ENCODE measurements around the gene SAMD9L. TPM values are rescaled to one million over a fixed set of nuclear protein-coding genes. Genes with fewer than 3 reads are reported as not detected.

The SAMD9L gene
- total and polyA plus RNA-seq, 4 donors: 2.2 to 5.2 (median 3.8) TPM

DNA sequence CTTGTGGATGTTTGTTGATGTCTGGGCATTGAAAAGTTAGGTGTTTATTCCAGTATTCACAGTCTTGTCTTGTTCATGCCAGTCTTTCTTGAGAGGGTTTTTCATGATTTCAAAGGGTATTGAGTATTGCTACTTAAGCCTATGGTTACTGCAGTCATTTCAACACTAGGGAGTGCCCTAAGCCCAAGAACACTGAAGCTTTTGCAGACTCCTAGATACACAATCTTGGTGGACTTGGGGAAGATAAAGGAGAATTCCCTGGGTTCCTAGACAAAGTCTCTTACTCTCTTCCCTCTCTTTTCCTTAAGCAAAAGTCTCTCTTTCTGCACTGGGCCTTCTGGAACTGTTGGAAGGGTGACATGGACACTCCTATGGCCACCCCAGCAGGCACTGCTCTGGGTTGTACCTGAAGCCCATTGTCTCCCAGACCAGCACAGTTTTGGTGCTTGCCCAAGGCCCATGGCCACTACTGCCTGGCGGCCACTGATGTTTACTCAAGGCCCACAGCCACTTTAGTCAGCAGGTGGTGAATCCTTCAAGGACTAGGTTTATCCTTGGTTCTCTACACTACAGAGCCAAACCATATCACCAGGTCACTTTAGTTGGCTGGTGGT is 55.3 kb downstream of the SAMD9L start:
- H3K27ac ChIP-seq (ENCODE audit: low read depth in 1 of 2, low read length in 2 of 2): no peak overlapping the region
- H3K4me3 ChIP-seq (ENCODE audit: low read depth in 1 of 3, low read length in 3 of 3): no peak overlapping the region
- WGBS: 66% methylated on average over 1 of the region's 1 CpG
- H3K9me3 ChIP-seq (ENCODE audit: control insufficient read depth in 4 of 4, low read length in 3 of 4): peaks cover 0 to 2% (median 0%) of the 10 kb centered on the region in 4 donors
- H3K9ac ChIP-seq (ENCODE audit: low read depth in 1 of 2, low read length in 2 of 2): no peak overlapping the region
- TF ChIP-seq RAD21 (IDR thresholded peaks at IDR 0.05): peak; percentile 66
- no peak for TF ChIP-seq SP1 (IDR thresholded peaks at IDR 0.05)
- TF ChIP-seq, protein P1, sequence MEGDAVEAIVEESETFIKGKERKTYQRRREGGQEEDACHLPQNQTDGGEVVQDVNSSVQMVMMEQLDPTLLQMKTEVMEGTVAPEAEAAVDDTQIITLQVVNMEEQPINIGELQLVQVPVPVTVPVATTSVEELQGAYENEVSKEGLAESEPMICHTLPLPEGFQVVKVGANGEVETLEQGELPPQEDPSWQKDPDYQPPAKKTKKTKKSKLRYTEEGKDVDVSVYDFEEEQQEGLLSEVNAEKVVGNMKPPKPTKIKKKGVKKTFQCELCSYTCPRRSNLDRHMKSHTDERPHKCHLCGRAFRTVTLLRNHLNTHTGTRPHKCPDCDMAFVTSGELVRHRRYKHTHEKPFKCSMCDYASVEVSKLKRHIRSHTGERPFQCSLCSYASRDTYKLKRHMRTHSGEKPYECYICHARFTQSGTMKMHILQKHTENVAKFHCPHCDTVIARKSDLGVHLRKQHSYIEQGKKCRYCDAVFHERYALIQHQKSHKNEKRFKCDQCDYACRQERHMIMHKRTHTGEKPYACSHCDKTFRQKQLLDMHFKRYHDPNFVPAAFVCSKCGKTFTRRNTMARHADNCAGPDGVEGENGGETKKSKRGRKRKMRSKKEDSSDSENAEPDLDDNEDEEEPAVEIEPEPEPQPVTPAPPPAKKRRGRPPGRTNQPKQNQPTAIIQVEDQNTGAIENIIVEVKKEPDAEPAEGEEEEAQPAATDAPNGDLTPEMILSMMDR (IDR thresholded peaks at IDR 0.05; ENCODE audit: low read depth, low read length, missing input control): peak; percentile 18
- no peak for DNase-seq (ENCODE audit: low spot score)
- H3K4me1 ChIP-seq (ENCODE audit: control insufficient read depth in 4 of 4, insufficient read depth in 4 of 4, low read length in 3 of 4): no peaks in the 10 kb centered on the region
- H3K27me3 ChIP-seq (ENCODE audit: control insufficient read depth in 4 of 4, insufficient read depth in 4 of 4, low read length in 3 of 4): peaks cover 0 to 2% (median 0%) of the 10 kb centered on the region in 4 donors
- no peaks in the 10 kb centered on the region for H3K36me3 ChIP-seq (ENCODE audit: control insufficient read depth in 4 of 4, insufficient read depth in 3 of 4, low read depth in 1 of 4, low read length in 3 of 4)

Other genes starting within 250 kb of the SAMD9L start
- 10 to 100 TPM in 1 of 2 donors, 1 to 10 TPM in 1; 3.3 to 10.9 TPM for gene SAMD9, start 30.4 kb downstream of the SAMD9L start, total RNA-seq
- 1 to 10 TPM; 1.2 TPM for gene SAMD9, start 30.4 kb downstream of the SAMD9L start, polyA plus RNA-seq
- 1 to 10 TPM in 1 of 2 donors, not detected in 1; 4.4 TPM for gene HEPACAM2, start 78.1 kb upstream of the SAMD9L start, total RNA-seq
- not detected for gene HEPACAM2, start 78.1 kb upstream of the SAMD9L start, polyA plus RNA-seq
- gene VPS50, start 84.0 kb upstream of the SAMD9L start, total RNA-seq: 10 to 100 TPM; 18.0 to 18.2 TPM
- 1 to 10 TPM; 4.0 to 5.8 TPM for gene VPS50, start 84.0 kb upstream of the SAMD9L start, polyA plus RNA-seq